Left lung (tissue), 10 donors: ENCODE results near the gene ESPNL. TPM values are rescaled to one million over a fixed set of nuclear protein-coding genes. Genes with fewer than 3 reads are reported as not detected.
"Not testable (repeated sequence)": the region's sequence is repeated elsewhere in the genome, so short reads cannot be mapped to it uniquely, and the experiment has no call there.

Source experiments
- ATAC-seq: fragments of 200-7000 bp; cut with Tn5 transposase; one replicate; pipeline ENCODE4 v1.9.1; 2020; ENCODE audit warnings: moderate library complexity
- DNase-seq, 4 donors: peaks; one replicate each; pipeline ENCODE4 v3.0.0-alpha.2; 2013 to 2020
- H3K27ac ChIP-seq, 2 donors: fragments of 200-600 bp; sonication (generic) in 1 of 2; one replicate each; pipeline versions ENCODE4 v1.5.0 to v1.8.0; 2020 to 2021
- H3K27me3 ChIP-seq, 2 donors: fragments of 200-600 bp; sonication (generic) in 1 of 2; one replicate each; pipeline versions ENCODE4 v1.5.0 to v1.8.0; 2020 to 2021
- H3K36me3 ChIP-seq, 2 donors: fragments of 200-600 bp; sonication (generic) in 1 of 2; one replicate each; pipeline versions ENCODE4 v1.5.0 to v1.8.0; 2020 to 2021
- H3K4me1 ChIP-seq, 2 donors: fragments of 200-600 bp; one replicate each; pipeline ENCODE4 v1.8.0; 2021
- H3K4me3 ChIP-seq, 2 donors: fragments of 200-600 bp; sonication (generic) in 1 of 2; one replicate each; pipeline versions ENCODE4 v1.5.0 to v1.8.0; 2020 to 2021; ENCODE audit warnings: mild to moderate bottlenecking in 1 of 2
- H3K9me3 ChIP-seq, 2 donors: fragments of 200-600 bp; sonication (generic) in 1 of 2; one replicate each; pipeline versions ENCODE4 v1.5.0 to v1.8.0; 2020 to 2021
- CTCF ChIP-seq, 2 donors: fragments of 200-600 bp; sonication (generic) in 1 of 2; IDR thresholded peaks; one replicate each; pipeline versions ENCODE4 v1.5.0 to v1.8.0; 2021; ENCODE audit warnings: antibody characterized with exemption in 2 of 2
- intact Hi-C, 2 donors: fragments of 100-400 bp; cut with DNase I; formaldehyde crosslinking; loops; one replicate each; pipeline versions ENCODE4 v1.11.2 to v1.14.2; 2022
- polyA plus RNA-seq, 6 donors: library from polyadenylated mRNA; unstranded; fragments of 120-200 nt; gene quantifications; one replicate each; pipeline ENCODE4 v1.2.1, GENCODE V29; 2013; ENCODE audit not compliant: insufficient read length in 6 of 6
- total RNA-seq, 2 donors: library from RNA; stranded (reverse); fragmentation: NEBNext Ultra II Directional; extraction: Animal tissue kit (Norgen Biotek cat#: 25700); gene quantifications; one replicate each; pipeline ENCODE4 v1.2.1, GENCODE V29; 2021
- donor health status: DM: no; HTN: yes; CAD: no.
- donor health status: DM: no; HTN: no; CAD: no.

ESPNL gene
- total and polyA plus RNA-seq, 8 donors = 0.55 to 6.7 (median 2.0) TPM

DNA sequence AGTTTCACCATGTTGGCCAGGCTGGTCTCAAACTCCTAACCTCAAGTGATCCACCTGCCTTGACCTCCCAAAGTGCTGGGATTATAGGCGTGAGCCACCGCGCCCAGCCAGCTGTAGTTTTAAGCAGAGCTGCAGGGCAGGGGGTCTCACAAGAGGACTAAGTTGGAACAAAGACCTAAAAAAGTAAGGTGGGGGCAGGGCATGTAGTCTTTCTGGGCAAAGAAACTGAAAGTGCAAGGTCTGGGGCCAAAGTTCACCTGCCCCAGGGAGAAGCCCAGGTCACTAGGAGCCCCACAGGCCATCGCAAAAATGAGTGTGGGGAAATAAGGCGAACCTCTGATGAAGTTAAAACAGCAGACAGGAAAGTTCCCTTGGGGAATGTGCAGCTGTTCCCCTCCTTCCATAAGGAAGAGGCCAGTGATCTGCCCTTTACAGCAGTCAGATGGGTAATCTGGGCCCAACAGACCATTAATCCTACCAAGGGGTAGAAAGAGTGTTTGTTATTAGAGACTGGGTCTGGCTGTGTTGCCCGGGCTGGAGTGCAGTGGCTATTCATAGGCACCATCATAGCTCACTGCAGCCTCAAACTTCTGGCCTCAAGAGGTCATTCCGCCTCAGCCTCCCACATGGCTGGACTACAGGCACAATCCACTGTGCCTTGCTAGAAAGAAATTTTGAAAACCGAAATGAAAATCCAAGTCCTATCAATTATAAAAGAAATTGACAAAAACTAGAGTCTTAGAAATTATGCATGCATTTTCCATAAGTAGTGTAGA is 36.5 kb upstream of the ESPNL start:
- H3K9me3 ChIP-seq = no peaks in the 10 kb centered on the region
- H3K27ac ChIP-seq = no peak overlapping the region
- H3K36me3 ChIP-seq = peaks cover 0 to 34% of the 10 kb centered on the region in 2 donors
- H3K27me3 ChIP-seq = no peaks in the 10 kb centered on the region
- intact Hi-C loops = no loop called here
- no peak for TF ChIP-seq CTCF (IDR thresholded peaks at IDR 0.05)
- DNase-seq (no peak), ATAC-seq (no peak)
- peaks cover 0 to 21% of the 10 kb centered on the region in 2 donors for H3K4me1 ChIP-seq
- no peak overlapping the region for H3K4me3 ChIP-seq

DNA sequence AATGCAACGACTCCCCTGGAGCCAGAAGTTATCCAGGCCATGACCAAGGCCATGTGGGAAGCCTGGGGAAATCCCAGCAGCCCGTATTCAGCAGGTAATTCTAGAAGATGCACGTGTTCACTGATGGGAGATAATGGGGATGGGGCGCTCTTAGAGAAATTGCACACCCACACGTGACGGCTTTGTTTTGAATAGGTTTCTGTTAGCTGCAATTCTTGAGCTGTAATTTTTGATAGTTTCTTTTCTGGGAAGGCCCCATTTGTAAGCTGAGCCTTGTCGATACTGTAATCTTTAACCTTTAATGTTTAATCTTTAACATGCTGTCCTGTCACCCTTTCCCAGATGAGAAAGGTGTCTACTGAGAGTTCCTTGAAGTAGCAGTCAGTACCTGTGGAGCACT is 35.8 kb upstream of the ESPNL start:
- Histone ChIP-seq H3K27me3 (no peaks in the 10 kb centered on the region), H3K4me3 (no peak overlapping the region), H3K9me3 (no peaks in the 10 kb centered on the region), H3K4me1 (peaks cover 0 to 20% of the 10 kb centered on the region in 2 donors), H3K36me3 (peaks cover 0 to 42% of the 10 kb centered on the region in 2 donors), H3K27ac (no peak overlapping the region)
- intact Hi-C loops = no loop called here
- TF ChIP-seq CTCF (IDR thresholded peaks at IDR 0.05) = no peak
- DNase-seq (no peak), ATAC-seq (no peak)

DNA sequence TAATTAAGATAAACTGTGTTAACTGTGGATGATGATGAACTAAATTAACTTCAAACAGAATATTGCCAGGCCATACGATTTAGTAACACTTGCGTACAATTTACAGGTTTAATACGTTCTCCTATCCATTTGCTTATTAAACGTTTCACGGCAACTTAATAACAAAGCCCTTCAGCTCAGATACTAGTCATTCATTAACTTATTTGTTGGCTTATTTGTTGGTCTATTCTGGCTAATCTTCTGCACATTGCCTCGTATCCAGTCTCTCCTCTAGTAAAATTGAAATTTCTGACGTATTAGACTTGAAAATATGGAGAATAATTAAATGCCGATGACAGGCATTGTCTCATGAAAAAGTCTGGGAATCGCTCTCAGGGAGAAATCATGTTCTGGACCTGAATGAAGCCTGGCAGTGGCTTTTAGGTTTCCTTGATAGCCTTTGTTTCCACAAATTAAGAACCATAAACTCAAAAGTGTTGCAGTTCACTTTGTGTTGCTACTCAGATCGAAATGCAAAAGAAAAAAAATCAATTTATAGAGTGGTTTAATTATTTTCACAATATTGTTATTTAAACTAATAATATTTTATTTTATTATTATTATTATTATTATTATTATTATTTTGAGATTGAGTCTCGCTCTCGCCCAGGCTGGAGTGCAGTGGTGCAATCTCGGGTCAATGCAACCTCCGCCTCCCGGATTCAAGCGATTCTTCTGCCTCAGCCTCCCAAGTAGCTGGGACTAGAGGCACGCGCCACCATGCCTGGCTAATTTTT is 34.9 kb upstream of the ESPNL start:
- DNase-seq (no peak), ATAC-seq (no peak)
- Histone ChIP-seq H3K27me3 (no peaks in the 10 kb centered on the region), H3K4me1 (peaks cover 0 to 12% of the 10 kb centered on the region in 2 donors), H3K9me3 (no peaks in the 10 kb centered on the region), H3K36me3 (peaks cover 0 to 51% of the 10 kb centered on the region in 2 donors), H3K4me3 (no peak overlapping the region), H3K27ac (no peak overlapping the region)
- intact Hi-C loops = no loop called here
- TF ChIP-seq CTCF (IDR thresholded peaks at IDR 0.05) = no peak

DNA sequence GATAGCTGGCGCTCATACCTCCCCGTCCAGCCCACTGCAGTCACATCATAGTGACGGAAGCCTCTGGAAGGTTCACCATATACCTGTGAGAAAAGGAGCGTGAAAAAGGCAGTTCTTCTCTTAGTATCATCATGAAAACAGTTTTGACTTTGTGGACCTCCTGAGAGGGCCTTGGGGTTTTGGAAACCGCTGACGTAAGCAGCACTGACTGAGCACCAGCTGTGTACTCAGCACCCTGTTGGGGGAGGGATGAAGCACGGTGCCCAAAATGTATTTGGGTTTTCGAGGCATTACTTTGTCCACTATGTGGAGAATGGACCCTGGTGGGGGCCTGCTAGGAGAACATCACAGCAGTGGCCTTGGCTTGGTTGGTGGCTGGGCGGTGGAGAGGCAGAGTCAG is 33.9 kb upstream of the ESPNL start:
- no peaks in the 10 kb centered on the region for H3K27me3 ChIP-seq
- intact Hi-C loops = no loop called here
- no peak for TF ChIP-seq CTCF (IDR thresholded peaks at IDR 0.05)
- H3K9me3 ChIP-seq = no peaks in the 10 kb centered on the region
- ATAC-seq (no peak), DNase-seq (no peak)
- no peak overlapping the region for H3K27ac ChIP-seq
- no peak overlapping the region for H3K4me3 ChIP-seq
- peaks cover 0 to 10% of the 10 kb centered on the region in 2 donors for H3K4me1 ChIP-seq
- H3K36me3 ChIP-seq = peaks cover 0 to 60% of the 10 kb centered on the region in 2 donors

DNA sequence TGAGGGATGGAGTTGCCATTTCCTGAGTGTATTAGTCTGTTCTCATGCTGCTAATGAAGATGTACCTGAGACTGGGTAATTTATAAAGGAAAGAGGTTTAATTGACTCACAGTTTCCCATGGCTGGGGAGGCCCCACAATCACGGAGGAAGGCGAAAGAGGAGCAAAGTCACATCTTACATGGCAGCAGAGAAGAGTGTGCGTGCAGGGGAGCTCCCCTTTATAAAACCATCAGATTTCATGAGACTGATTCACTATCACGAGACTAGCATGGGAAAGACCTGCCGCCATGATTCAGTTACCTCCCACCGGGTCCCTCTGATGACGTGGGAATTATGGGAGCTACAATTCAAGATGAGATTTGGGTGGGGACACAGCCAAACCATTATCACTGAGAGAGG is 33.4 kb upstream of the ESPNL start:
- H3K9me3 ChIP-seq, H3K4me1 ChIP-seq, H3K4me3 ChIP-seq, H3K27ac ChIP-seq, DNase-seq, H3K27me3 ChIP-seq, intact Hi-C loops, ATAC-seq: not testable (repeated sequence)
- peaks cover 0 to 65% of the 10 kb centered on the region in 2 donors for H3K36me3 ChIP-seq
